Ovary (tissue), 3 donors: ENCODE results near the gene ZNF622.

Source experiments
- EP300 ChIP-seq: sonication (generic); formaldehyde crosslinking; IDR thresholded peaks from one replicate; pipeline ENCODE4 v1.6.1; 2017; ENCODE audit warnings: antibody characterized with exemption
- TF ChIP-seq, protein P1 (sequence below), 3 donors: fragments of 450-650 bp in 2 of 3; fragments of 200-600 bp in 1 of 3; IDR thresholded peaks; one replicate each; pipeline versions ENCODE4 v1.5.1 to v1.8.0; 2016 to 2022; ENCODE audit warnings: antibody characterized with exemption in 3 of 3, mild to moderate bottlenecking in 1 of 3
- donor health status: DM: no; HTN: no; CAD: no.

DNA sequence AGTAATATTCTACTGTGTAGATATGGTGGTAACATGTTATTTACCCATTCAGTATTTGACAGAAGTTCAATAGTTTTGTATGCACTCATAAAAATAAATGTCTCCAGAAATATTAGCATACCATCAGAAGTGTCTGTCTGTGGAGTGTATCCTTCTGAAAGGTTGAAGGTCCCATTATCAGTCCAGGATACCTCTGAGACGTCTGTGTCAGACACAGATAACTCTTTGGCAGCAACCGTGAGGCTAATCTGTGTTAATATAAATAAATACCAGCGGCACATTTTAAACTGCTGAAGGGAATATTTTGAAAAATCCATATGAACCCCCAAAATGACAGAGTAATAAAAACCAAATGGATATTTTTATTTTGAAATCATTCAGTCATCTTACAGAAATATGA, 11.9 kb upstream of the ZNF622 start:
- TF ChIP-seq, protein P1, sequence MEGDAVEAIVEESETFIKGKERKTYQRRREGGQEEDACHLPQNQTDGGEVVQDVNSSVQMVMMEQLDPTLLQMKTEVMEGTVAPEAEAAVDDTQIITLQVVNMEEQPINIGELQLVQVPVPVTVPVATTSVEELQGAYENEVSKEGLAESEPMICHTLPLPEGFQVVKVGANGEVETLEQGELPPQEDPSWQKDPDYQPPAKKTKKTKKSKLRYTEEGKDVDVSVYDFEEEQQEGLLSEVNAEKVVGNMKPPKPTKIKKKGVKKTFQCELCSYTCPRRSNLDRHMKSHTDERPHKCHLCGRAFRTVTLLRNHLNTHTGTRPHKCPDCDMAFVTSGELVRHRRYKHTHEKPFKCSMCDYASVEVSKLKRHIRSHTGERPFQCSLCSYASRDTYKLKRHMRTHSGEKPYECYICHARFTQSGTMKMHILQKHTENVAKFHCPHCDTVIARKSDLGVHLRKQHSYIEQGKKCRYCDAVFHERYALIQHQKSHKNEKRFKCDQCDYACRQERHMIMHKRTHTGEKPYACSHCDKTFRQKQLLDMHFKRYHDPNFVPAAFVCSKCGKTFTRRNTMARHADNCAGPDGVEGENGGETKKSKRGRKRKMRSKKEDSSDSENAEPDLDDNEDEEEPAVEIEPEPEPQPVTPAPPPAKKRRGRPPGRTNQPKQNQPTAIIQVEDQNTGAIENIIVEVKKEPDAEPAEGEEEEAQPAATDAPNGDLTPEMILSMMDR (IDR thresholded peaks at IDR 0.05): no peak
- no peak for TF ChIP-seq EP300
